ENCODE results near the gene C3orf62.

DNA sequence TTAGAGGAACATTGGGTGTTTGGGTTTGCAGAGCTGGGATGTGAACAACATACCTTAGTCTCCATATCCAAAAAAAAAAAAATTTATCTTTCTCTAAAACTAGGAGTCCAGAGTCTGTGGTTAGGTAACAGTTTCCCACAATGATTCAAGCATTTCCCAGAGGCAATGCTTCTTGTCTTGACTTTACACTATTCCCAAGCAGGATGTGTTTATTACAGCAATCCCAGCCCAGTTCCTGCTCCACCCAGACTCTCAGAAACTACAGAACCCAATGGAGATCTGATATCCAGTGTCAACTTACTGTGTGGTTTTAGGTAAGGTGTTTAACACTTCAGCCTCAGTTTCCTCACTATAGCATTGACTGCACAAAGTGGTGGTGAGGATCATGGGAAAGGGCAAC is 2.3 kb upstream of the C3orf62 start:
- TF ChIP-seq CTCF (conservative IDR thresholded peaks at IDR 0.05; ENCODE audit: low read length) (no peak), EZH2phosphoT487 (IDR thresholded peaks at IDR 0.05; ENCODE audit: borderline replicate concordance, low read depth, low read length) (no peak)
